GM19351 (cell line): ENCODE measurements around the gene CIROP.
A peak's percentile ranks its signal among the peaks of the same experiment; 100 is the strongest.

Experiments
- ATAC-seq: cut with Tn5 transposase; IDR thresholded peaks from one replicate; pipeline ENCODE4 v1.9.1; 2021; ENCODE audit warnings: mild to moderate bottlenecking, moderate library complexity; ENCODE audit not compliant: unreplicated experiment

The CIROP gene

DNA sequence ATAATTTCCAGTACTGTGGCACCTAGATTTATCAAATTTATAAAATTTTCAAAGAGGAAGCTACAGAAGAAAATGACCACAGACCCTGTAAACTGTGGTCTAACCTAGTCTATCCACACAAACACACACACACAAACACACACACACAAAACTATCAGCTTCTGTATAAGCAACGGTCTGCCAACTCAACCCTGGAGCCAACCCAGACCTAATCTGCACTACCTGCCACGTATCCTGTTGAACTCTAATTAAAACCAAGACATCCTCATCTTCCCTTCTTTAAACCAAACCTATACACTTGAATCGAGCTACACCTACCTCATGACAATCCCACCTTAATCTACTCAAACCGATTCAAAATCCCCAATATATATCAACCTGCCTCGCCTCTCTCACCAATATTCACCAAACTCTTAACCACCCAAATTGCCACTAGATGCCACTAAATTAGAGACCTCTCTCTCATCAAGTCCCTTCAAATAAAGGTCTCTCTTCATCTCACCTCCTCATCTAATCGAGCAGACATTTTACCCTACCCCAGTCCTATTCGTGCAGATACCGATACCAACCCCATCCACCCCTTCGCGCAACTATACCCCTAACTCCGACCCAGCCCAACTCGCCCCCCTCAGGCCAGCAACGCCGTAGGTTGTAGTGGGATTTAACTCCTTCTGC is 10.7 kb downstream of the CIROP start:
- ATAC-seq = no peak

DNA sequence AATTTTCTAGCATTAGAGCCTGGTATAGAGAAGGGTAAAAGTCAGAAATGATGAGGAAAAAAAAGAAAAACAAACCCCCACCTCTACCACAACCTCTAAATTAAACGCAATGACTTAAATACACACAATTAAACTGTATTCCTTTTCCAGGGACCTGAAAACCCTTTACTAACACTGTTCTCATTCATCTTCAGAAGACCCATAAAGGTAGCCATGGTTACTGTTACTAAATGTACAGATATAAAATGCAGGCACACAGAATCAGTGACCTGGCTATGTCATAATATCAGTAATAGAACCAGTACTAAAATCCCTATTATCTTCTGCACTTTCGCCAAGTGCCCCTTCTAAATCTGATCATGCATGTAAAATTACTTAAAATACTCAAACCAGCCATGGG is 11.3 kb downstream of the CIROP start:
- ATAC-seq = no peak

DNA sequence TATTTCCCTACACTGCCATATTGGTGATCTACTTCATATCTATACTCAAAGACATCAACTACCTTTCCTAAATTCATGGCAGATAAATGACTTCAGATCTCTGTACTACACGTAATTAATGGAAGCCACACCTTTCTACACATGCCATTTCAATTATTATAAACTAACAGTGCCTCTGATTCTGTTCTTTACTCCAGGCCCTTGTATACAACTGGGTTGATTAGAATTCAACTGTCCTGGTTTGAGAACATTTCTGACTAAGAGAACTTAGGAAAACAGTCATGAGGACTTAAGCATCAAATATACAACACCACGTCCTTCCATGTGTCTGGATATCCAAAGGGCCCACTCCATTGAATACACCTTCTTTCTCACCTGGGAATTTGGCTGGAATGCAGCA is 11.7 kb downstream of the CIROP start:
- ATAC-seq = no peak

- no peak for ATAC-seq
Measured at GRCh38 chr14:23091294-23092225, 13.2 kb downstream of the CIROP start.

- ATAC-seq = no peak
Measured at GRCh38 chr14:23090254-23090636, 14.5 kb downstream of the CIROP start.

- no peak for ATAC-seq
Measured at GRCh38 chr14:23089498-23090253, 15.1 kb downstream of the CIROP start.

DNA sequence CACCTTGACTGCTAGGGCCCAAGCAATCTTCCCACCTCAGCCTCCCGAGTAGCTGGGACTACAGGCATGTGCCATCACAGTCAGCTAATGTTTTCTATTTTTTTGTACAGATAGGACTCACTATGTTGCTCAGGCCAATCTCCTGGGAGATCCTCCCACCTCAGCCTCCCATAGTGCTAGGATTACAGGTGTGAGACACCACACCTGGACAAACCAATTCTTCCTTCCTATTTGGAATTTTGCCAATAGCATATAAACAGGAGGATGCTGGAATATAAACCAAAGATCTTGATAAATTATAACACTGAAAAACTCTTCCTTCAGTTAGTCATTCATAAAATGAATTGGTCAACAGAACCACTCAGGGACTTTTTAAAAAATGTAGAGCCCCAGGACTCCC is 18.2 kb downstream of the CIROP start:
- ATAC-seq = no peak

GRCh38 chr14:23085458-23085857 is 19.3 kb downstream of the CIROP start:
- no peak for ATAC-seq

DNA sequence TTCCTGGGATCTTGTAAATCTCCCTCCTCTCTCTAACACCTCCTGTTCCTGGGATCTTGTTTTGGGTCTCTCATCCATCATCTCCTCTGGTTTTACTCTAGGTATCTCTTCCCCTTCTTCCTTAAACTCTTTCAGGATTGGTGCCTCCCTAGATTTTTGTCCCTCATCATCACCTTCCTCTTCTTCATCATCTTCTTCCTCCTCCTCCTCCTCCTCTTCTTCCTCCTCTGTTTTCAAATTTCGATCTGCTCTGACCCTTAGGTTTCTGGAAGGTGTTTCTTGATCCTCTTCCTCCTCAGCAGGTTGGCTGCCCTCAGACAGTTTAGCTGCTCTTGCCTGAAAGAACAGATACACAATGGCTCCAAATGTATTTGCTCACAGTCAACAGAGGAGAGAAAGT is 24.3 kb downstream of the CIROP start:
- ATAC-seq = no peak

DNA sequence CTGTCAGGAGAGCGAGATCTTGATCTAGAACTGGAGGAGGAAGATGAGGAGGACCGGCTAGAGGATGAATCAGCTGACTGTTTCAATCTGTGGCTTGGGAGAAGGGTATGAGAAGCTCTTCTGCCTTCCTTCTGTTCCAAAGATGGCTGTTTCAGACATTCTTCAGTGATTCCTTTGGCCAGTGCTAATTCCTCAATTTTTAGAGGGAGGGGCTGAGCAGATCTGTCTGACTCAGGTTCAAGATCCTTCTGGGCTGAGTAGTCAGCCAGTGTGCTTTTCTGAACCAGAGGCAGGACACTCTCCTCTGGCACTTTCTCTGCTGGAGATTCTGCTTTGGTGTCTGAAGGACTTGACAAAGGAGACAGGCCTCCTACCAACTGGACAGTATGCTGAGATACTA is 25.1 kb downstream of the CIROP start:
- no peak for ATAC-seq

- ATAC-seq = no peak
Measured at GRCh38 chr14:23078692-23079116, 26.1 kb downstream of the CIROP start.

- ATAC-seq = no peak
Measured at GRCh38 chr14:23077962-23078361, 26.8 kb downstream of the CIROP start.

GRCh38 chr14:23076785-23077408 is 27.9 kb downstream of the CIROP start:
- ATAC-seq = no peak

GRCh38 chr14:23074906-23075305 is 29.9 kb downstream of the CIROP start:
- ATAC-seq = no peak

GRCh38 chr14:23071921-23072539 is 32.8 kb downstream of the CIROP start:
- no peak for ATAC-seq

DNA sequence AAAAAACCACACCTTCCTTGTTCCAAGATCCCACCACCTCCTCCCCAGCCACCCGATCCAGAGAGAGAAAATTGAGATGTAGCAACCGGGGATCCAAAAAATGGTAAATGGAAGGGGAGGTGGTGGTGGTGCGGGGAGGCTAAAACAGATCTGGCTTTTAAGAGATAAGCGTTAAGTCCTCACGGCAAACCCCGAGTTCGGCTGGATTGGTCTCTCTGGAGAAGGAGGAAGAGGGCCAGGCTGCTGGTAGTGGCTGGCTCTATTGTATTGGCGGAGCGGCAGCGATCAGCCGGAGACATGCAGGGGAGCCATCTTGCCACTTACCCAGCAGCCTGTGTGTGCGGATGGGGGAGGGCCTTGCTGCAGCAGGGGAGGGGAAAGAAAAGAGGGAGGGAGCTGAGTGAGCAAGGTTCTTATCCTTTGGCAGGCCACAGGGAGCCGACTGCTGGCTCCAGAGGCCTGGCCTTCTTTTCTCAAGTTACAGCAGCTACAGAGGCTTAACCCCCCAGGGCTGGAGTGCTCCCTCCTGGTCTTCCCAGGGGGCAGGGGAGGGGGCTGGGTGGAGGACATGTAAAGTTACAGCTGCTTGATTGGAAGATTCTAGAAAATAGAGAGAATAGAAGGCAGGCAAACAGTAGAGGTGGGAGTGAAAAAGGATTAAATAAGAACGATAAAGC is 33.4 kb downstream of the CIROP start:
- peak; percentile 96 for ATAC-seq

DNA sequence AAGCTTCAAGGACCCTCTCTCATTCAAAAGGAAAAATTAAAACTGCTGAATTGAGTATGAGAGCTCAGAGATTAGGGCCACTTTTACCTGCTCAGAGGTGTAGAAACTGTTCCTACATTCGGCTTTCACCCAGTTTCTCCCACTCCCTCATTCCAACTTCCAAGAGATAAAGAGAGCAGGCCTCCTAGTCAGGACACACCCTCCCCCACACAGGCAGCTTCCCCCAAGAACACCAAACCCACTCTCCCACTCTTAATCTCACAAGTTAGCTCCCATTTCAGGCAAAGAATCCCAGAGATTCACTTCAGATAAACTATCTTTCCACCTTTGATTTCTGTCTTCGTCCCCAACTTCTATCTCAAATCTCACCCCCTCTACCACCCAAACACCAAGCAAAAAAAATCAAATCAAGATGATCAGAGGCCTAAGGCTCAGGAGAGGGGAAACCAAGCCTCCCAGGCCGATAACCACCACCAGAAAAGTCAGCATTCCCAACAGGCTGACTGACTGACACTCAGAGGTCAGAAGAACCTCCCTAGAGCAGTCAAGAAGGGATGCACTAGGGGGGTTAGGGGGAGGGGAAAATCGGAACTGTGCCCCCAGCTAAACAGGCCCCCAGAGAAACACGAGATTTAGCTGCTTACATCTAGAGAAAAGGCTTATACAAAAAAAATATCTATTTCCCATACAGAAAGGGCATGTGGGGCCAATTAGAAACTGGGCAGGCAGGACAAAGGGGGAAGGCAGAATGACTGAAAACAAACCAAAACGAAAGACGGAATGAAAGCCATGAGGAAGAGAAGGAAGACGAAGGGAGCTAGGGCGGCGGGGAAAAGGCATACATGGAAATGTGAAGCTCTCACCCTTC is 34.3 kb downstream of the CIROP start:
- no peak for ATAC-seq

- no peak for ATAC-seq
Measured at GRCh38 chr14:23069413-23069806, 35.4 kb downstream of the CIROP start.

- peak; percentile 81 for ATAC-seq
Measured at GRCh38 chr14:23068789-23069412, 35.9 kb downstream of the CIROP start.
